ENCODE results near the gene KCNG3.

KCNG3 gene

DNA sequence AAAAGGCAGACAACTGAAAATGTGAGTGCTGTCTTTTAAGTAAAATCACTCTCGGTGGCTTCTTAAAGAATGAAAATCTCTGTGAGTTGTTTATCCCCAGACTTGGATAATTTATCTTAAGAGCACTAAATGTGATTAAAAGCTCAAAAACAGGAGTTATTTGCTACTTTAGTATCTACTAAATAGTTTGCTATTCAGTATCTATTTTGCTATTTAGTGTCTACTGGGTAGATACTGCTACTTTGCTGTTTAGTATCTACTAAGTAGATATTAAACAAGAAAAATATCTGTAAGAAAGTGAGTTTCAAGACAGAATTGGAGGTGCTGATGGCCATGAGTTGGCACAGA lies 1.4 kb upstream of the KCNG3 start:
- TF ChIP-seq, protein P1, sequence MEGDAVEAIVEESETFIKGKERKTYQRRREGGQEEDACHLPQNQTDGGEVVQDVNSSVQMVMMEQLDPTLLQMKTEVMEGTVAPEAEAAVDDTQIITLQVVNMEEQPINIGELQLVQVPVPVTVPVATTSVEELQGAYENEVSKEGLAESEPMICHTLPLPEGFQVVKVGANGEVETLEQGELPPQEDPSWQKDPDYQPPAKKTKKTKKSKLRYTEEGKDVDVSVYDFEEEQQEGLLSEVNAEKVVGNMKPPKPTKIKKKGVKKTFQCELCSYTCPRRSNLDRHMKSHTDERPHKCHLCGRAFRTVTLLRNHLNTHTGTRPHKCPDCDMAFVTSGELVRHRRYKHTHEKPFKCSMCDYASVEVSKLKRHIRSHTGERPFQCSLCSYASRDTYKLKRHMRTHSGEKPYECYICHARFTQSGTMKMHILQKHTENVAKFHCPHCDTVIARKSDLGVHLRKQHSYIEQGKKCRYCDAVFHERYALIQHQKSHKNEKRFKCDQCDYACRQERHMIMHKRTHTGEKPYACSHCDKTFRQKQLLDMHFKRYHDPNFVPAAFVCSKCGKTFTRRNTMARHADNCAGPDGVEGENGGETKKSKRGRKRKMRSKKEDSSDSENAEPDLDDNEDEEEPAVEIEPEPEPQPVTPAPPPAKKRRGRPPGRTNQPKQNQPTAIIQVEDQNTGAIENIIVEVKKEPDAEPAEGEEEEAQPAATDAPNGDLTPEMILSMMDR (IDR thresholded peaks at IDR 0.05), result no peak
- peaks cover 20 to 23% of the 10 kb centered on the region in 2 experiments for H3K4me1 ChIP-seq (ENCODE audit: control insufficient read depth in 1 of 2, insufficient read depth in 1 of 2, low read depth in 1 of 2, low read length in 1 of 2)
- peak overlapping the region; percentile 49 to 62 for H3K4me3 ChIP-seq (ENCODE audit: low read depth in 1 of 2, low read length in 1 of 2)
- H3K9me3 ChIP-seq, result no peaks in the 10 kb centered on the region
- H3K27me3 ChIP-seq, result peaks cover 80% of the 10 kb centered on the region
- no peak overlapping the region for H3K27ac ChIP-seq
- H3K36me3 ChIP-seq, result no peaks in the 10 kb centered on the region

DNA sequence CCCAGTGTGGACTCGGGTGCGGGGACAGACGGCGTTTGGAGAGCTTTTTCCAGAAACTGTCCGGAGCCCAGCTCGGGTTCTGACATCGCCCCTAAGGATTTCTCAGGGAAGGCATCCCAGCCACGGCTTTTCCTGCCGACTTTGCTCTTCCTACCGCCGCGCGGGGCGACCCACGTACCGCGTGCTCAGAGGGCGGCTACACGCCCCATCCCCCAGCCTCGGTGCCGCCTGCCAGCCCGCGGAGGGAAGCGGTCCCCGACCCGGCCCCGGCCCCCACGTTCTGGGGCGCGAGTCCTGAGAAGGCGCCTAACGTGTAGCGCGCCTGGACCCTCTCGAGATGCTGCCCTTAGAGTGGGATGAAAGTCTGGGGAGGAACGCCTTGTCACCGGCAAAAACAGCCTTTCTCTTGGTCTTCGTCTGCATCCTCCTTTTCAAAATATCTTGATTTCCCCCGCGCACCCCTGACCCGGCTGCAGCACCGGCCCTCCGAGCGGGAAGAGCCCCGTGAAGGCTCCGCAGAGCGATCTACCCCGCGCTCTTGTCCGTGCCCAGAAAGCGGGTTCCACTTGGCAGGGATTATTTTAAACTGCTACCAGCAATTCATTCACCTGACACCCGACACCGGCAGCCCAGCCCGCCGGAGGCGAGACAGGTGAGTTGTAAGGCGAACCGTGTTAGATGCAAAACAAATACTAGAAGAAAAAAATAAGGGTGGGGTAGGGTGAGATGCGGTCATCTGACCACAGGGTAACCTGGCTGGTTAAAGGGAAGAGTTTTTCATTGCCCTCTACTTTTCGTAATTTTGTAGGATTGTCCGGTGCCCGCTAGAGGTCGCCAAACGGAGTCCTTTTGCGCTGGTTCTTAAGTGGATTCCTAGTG lies 812 bp upstream of the KCNG3 start:
- Histone ChIP-seq H3K36me3 (no peaks in the 10 kb centered on the region), H3K4me3 (ENCODE audit: low read depth in 1 of 2, low read length in 1 of 2) (peak overlapping the region; percentile 49 to 62), H3K27ac (no peak overlapping the region), H3K9me3 (no peaks in the 10 kb centered on the region), H3K27me3 (peaks cover 86% of the 10 kb centered on the region), H3K4me1 (ENCODE audit: control insufficient read depth in 1 of 2, insufficient read depth in 1 of 2, low read depth in 1 of 2, low read length in 1 of 2) (peaks cover 20 to 23% of the 10 kb centered on the region in 2 experiments)
- TF ChIP-seq, protein P1 (IDR thresholded peaks at IDR 0.05), result peak; percentile 51

DNA sequence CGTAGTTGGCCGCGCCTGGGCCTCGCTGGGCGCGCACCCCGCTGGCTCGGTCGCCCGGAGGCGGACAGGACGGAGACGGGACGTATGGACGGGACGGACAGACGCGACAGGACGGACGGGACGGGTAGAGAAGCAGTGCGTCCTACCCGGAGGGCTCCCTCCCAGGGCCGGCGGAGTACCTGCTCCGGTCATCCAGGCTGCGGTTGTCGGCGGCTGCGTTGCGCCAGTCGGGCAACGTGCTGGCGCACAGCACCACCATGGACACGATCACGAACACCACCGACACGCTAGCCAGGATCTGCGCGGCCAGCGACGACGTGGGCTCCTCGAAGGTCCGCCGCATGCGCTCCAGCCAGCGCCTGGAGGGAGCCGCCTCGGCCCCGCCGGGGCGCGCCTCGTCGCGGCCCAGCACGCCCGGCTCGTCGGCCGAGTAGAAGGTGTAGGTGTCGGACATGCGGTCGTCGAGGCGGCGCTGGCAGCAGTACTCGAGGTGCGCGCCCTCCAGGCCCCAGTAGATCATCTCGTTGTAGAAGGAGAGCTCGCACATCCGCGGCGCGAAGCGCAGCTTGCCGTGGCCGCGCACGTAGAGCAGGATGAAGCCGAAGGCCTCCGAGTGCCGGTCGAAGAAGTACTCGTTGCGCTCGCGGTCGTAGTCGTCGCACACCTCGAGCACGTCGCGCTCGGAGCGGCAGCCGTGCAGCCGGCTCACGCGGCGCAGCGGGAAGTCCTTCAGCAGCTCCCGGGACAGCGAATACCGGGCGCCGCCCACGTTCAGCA lies 903 bp downstream of the KCNG3 start:
- TF ChIP-seq, protein P1 (IDR thresholded peaks at IDR 0.05), result no peak
- Histone ChIP-seq H3K27me3 (peaks cover 100% of the 10 kb centered on the region), H3K27ac (no peak overlapping the region), H3K36me3 (no peaks in the 10 kb centered on the region), H3K9me3 (no peaks in the 10 kb centered on the region), H3K4me1 (ENCODE audit: control insufficient read depth in 1 of 2, insufficient read depth in 1 of 2, low read depth in 1 of 2, low read length in 1 of 2) (peaks cover 20 to 23% of the 10 kb centered on the region in 2 experiments), H3K4me3 (ENCODE audit: low read depth in 1 of 2, low read length in 1 of 2) (peak overlapping the region in 1 of 2 experiments; percentile 49)

DNA sequence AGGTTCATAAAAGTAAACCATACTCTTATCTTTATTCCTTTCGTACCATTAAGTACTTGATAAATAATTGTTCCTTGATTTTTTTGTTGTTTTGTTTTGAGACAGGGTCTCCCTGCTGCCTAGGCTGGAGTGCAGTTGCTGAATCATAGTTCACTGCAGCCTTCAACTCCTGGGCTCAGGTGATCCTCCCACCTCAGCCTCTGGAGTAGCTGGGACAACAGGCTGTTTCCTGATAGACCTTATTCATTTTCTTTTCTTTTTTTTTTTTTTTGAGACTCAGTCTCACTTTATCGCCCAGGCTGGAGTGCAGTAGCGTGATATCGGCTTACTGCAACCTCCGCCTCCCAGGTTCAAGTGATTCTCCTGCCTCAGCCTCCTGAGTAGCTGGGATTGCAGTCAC lies 5.5 kb downstream of the KCNG3 start:
- H3K36me3 ChIP-seq, result no peaks in the 10 kb centered on the region
- H3K27ac ChIP-seq, result no peak overlapping the region
- H3K4me1 ChIP-seq (ENCODE audit: control insufficient read depth in 1 of 2, insufficient read depth in 1 of 2, low read depth in 1 of 2, low read length in 1 of 2), result peaks cover 4 to 7% of the 10 kb centered on the region in 2 experiments
- peaks cover 95% of the 10 kb centered on the region for H3K27me3 ChIP-seq
- H3K4me3 ChIP-seq (ENCODE audit: low read depth in 1 of 2, low read length in 1 of 2), result no peak overlapping the region
- no peaks in the 10 kb centered on the region for H3K9me3 ChIP-seq
- TF ChIP-seq, protein P1 (IDR thresholded peaks at IDR 0.05), result no peak

DNA sequence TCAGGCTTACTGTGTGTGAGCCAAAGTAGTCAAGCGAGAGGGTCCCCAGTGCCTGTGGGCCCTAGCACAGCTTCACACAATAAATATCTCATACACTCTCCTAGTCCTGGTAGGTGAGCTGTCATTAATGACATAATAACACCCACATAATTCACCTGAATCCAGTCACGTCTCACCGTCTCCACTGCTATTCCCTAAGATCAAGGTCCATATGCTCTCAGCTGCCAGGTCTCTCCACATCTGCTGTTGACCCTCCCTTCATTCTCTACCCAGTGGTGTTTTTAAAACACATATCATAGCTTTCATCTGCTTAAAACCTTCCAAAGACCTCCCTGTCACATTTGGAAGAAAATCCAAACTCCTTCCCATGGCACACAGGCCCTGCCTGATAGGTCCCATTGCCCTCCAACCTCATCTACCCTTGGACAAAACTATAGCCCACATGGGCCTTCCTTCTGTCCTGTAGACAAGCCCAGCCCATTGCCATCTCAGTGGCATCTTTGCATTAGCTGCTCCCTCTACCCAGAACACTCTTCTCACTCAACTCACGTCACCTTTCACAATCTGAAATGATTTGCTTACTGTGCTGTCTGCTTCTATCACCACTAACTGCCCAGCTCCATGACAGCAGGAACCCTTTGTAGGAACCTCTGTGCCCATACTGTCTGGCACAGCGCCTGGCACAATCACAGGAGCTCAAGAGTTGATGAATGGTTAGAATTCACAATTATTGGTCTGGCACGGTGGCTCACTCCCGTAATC lies 7.5 kb downstream of the KCNG3 start:
- Histone ChIP-seq H3K4me3 (ENCODE audit: low read depth in 1 of 2, low read length in 1 of 2) (no peak overlapping the region), H3K27me3 (peaks cover 75% of the 10 kb centered on the region), H3K27ac (no peak overlapping the region), H3K4me1 (ENCODE audit: control insufficient read depth in 1 of 2, insufficient read depth in 1 of 2, low read depth in 1 of 2, low read length in 1 of 2) (no peaks in the 10 kb centered on the region), H3K36me3 (no peaks in the 10 kb centered on the region), H3K9me3 (no peaks in the 10 kb centered on the region)
- TF ChIP-seq, protein P1 (IDR thresholded peaks at IDR 0.05), result no peak

All from neutrophil (primary cell).